Loucy (cell line): ENCODE measurements around the gene SIPA1L3.

Source experiments
- CTCF ChIP-seq: fragments of 200-600 bp; sonication (generic); conservative IDR thresholded peaks from 2 replicates; pipeline ENCODE4 v1.5.1; 2014; ENCODE audit warnings: mild to moderate bottlenecking, antibody characterized with exemption, low read length
- EZH2phosphoT487 ChIP-seq: fragments of 200-600 bp; IDR thresholded peaks from 2 replicates; pipeline ENCODE4 v1.6.1; 2018; ENCODE audit warnings: antibody characterized with exemption, mild to moderate bottlenecking, moderate library complexity, borderline replicate concordance

- TF ChIP-seq CTCF (no peak), EZH2phosphoT487 (no peak)
Observed at GRCh38 chr19:38247734-38248268, 340.8 kb downstream of the SIPA1L3 start.
